Endodermal cell (in vitro differentiated cells): Measurements from ENCODE around the gene ARHGAP12. TPM values are rescaled to one million over a fixed set of nuclear protein-coding genes. Genes with fewer than 3 reads are reported as not detected.

ENCODE experiments used
- DNase-seq: peaks from one replicate; pipeline ENCODE4 v3.0.0-alpha.2; 2017
- H3K27ac ChIP-seq: 2 replicates; pipeline ENCODE4 v1.5.1; 2013; ENCODE audit warnings: mild to moderate bottlenecking, low read depth, low read length, moderate library complexity
- H3K27me3 ChIP-seq: 2 replicates; pipeline ENCODE4 v1.6.1; 2013; ENCODE audit warnings: mild to moderate bottlenecking, low read length, moderate library complexity; ENCODE audit not compliant: insufficient read depth, control insufficient read depth, poor library complexity, severe bottlenecking
- H3K36me3 ChIP-seq: 2 replicates; pipeline ENCODE4 v1.7.0; 2013; ENCODE audit warnings: mild to moderate bottlenecking, low read length, moderate library complexity; ENCODE audit not compliant: control insufficient read depth, insufficient read depth
- H3K4me1 ChIP-seq: one replicate; pipeline ENCODE4 v1.7.0; 2013; ENCODE audit warnings: low read length; ENCODE audit not compliant: control insufficient read depth, insufficient read depth
- H3K4me3 ChIP-seq: 2 replicates; pipeline ENCODE4 v1.5.1; 2013; ENCODE audit warnings: mild to moderate bottlenecking, low read length, moderate library complexity
- H3K9ac ChIP-seq: 2 replicates; pipeline ENCODE4 v1.6.1; 2013; ENCODE audit warnings: mild to moderate bottlenecking, low read length, moderate library complexity; ENCODE audit not compliant: poor library complexity, severe bottlenecking; ENCODE audit errors: extremely low read depth
- H3K9me3 ChIP-seq: 2 replicates; pipeline ENCODE4 v1.6.1; 2013; ENCODE audit warnings: mild to moderate bottlenecking, low read length, moderate library complexity; ENCODE audit not compliant: control insufficient read depth
- H3K27ac Mint-ChIP-seq: 2 replicates; pipeline ENCODE4 v1.8.0; 2020; ENCODE audit warnings: mixed read lengths
- H3K27me3 Mint-ChIP-seq: 2 replicates; pipeline ENCODE4 v1.8.0; 2021; ENCODE audit warnings: mild to moderate bottlenecking, mixed read lengths; ENCODE audit not compliant: insufficient read depth
- H3K36me3 Mint-ChIP-seq: 2 replicates; pipeline ENCODE4 v1.8.0; 2020; ENCODE audit warnings: low read depth, mixed read lengths
- H3K4me1 Mint-ChIP-seq: 2 replicates; pipeline ENCODE4 v1.8.0; 2020; ENCODE audit warnings: mixed read lengths
- H3K4me3 Mint-ChIP-seq: 2 replicates; pipeline ENCODE4 v1.8.0; 2020; ENCODE audit warnings: mild to moderate bottlenecking, moderate library complexity, mixed read lengths
- H3K9me3 Mint-ChIP-seq: 2 replicates; pipeline ENCODE4 v1.8.0; 2020; ENCODE audit warnings: mild to moderate bottlenecking, mixed read lengths
- WGBS, 2 experiments: methylation state at CpG; one replicate each; pipeline versions ENCODE4 v1.1.5 to v1.1.7; 2013; ENCODE audit warnings: missing lambda C conversion rate in 2 of 2, mixed read lengths in 1 of 2; ENCODE audit not compliant: insufficient coverage in 1 of 2, insufficient read length in 1 of 2; 5-methylcytosine and 5-hydroxymethylcytosine counted together
- total RNA-seq, 2 donors: library from RNA; stranded (reverse); fragmentation: NEBNext Ultra II Directional in 1 of 2; extraction: Animal tissue kit (Norgen Biotek cat#: 25700) in 1 of 2; gene quantifications; 2 replicates in 1 of 2; 3 replicates in 1 of 2; pipeline ENCODE4 v1.2.1, GENCODE V29; 2021
- TF ChIP-seq, protein P1 (sequence below): fragments of 200-600 bp; sonication (generic); conservative IDR thresholded peaks from 2 replicates; pipeline ENCODE4 v1.5.0; 2021; ENCODE audit warnings: antibody characterized with exemption, mild to moderate bottlenecking

ARHGAP12 gene
- total RNA-seq, 2 donors from 2014 or later = 49.6 to 49.8 TPM

DNA sequence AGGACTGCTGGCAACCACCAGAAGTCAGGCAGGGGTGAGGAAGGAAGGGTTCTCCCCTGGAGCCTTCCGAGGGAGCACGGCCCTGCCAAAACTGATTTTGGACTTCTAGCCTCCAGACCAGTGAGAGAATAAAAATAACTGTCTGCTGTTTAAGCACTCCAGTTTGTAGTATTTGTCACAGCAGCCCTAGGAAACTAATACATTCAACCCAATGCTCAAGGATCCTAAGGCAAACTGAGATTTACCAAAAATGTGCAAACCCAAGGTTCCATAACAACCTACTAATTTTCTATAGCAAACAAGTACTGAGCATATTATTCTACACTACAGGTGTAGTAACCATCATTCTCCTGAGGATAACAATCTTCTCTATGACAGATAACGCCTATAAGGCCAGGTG is 18.6 kb downstream of the ARHGAP12 start:
- no peak for DNase-seq
- TF ChIP-seq, protein P1, sequence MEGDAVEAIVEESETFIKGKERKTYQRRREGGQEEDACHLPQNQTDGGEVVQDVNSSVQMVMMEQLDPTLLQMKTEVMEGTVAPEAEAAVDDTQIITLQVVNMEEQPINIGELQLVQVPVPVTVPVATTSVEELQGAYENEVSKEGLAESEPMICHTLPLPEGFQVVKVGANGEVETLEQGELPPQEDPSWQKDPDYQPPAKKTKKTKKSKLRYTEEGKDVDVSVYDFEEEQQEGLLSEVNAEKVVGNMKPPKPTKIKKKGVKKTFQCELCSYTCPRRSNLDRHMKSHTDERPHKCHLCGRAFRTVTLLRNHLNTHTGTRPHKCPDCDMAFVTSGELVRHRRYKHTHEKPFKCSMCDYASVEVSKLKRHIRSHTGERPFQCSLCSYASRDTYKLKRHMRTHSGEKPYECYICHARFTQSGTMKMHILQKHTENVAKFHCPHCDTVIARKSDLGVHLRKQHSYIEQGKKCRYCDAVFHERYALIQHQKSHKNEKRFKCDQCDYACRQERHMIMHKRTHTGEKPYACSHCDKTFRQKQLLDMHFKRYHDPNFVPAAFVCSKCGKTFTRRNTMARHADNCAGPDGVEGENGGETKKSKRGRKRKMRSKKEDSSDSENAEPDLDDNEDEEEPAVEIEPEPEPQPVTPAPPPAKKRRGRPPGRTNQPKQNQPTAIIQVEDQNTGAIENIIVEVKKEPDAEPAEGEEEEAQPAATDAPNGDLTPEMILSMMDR = no peak
- H3K4me3 ChIP-seq = no peak overlapping the region
- H3K9me3 ChIP-seq = no peaks in the 10 kb centered on the region
- no peak overlapping the region for H3K27ac ChIP-seq
- no peaks in the 10 kb centered on the region for H3K27me3 ChIP-seq
- H3K9ac ChIP-seq = no peak overlapping the region
- WGBS, 2 experiments = 100% methylated on average over 3 of the region's 3 CpGs; no CpG with 5 or more reads in 1 of the 2 experiments
- Mint-ChIP-seq H3K36me3 (peaks cover 44% of the 10 kb centered on the region), H3K27ac (no peak overlapping the region), H3K27me3 (no peaks in the 10 kb centered on the region), H3K4me3 (no peak overlapping the region), H3K4me1 (peaks cover 38% of the 10 kb centered on the region), H3K9me3 (no peaks in the 10 kb centered on the region)
- peaks cover 43% of the 10 kb centered on the region for H3K36me3 ChIP-seq
- peaks cover 11% of the 10 kb centered on the region for H3K4me1 ChIP-seq

DNA sequence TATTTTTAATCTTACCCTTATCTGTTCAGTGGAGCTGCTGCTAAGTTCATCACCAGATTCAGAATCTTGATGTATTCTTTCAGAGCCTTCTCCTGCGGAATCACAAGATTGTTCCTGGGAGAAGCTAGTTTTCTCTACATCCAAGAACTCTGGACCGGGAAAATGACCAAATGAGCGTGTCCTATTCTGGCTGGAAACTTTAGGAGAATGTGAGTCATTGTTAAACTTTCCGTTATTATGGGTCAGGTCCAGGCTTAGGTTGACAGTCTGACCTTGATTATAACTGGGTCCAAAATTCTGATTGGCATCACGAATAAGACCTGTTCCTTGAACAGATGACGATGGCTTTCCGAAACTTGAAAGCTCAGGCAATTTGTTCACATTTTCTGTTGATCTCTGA is 20.5 kb downstream of the ARHGAP12 start:
- TF ChIP-seq, protein P1 = no peak

DNA sequence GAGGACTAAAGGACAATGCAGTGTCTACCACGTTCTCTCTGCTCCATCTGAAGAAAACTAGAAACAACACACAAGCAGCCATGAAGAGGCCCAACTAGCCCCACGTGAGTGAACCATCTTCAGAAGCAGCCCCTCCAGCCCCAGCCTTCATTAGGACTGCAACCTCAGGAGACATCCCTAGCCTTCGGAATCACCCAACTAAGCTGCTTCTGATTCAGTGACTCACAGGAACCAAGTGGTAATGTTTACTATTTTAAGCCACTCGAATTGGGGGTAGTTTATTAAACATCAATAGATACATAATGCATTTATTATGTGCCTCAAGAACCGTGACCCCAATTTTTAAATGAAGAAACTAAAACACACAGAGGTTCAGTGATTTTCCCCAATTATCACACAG is 22.6 kb downstream of the ARHGAP12 start:
- no peak overlapping the region for H3K4me3 Mint-ChIP-seq
- peaks cover 77% of the 10 kb centered on the region for H3K36me3 ChIP-seq

More for the DNA sequence above, 20.5 kb downstream of the ARHGAP12 start:
- H3K27ac ChIP-seq = no peak overlapping the region
- Mint-ChIP-seq H3K4me1 (peaks cover 27% of the 10 kb centered on the region), H3K36me3 (peaks cover 61% of the 10 kb centered on the region), H3K27ac (no peak overlapping the region), H3K27me3 (no peaks in the 10 kb centered on the region), H3K4me3 (no peak overlapping the region), H3K9me3 (peaks cover 3% of the 10 kb centered on the region)
- H3K36me3 ChIP-seq = peaks cover 56% of the 10 kb centered on the region
- 95 to 96% methylated on average over 7 of the region's 7 CpGs for WGBS, 2 experiments
- peaks cover 10% of the 10 kb centered on the region for H3K9me3 ChIP-seq
- no peak overlapping the region for H3K4me3 ChIP-seq
- H3K4me1 ChIP-seq = peaks cover 10% of the 10 kb centered on the region
- no peaks in the 10 kb centered on the region for H3K27me3 ChIP-seq
- H3K9ac ChIP-seq = no peak overlapping the region
- no peak for DNase-seq

More for the DNA sequence above, 22.6 kb downstream of the ARHGAP12 start:
- Histone ChIP-seq H3K4me1 (no peaks in the 10 kb centered on the region), H3K4me3 (no peak overlapping the region), H3K27me3 (no peaks in the 10 kb centered on the region), H3K9me3 (peaks cover 31% of the 10 kb centered on the region), H3K27ac (no peak overlapping the region), H3K9ac (no peak overlapping the region)
- H3K36me3 Mint-ChIP-seq = peaks cover 78% of the 10 kb centered on the region
- TF ChIP-seq, protein P1 = no peak
- peaks cover 10% of the 10 kb centered on the region for H3K9me3 Mint-ChIP-seq
- peak overlapping the region; percentile 29 for H3K27ac Mint-ChIP-seq
- H3K4me1 Mint-ChIP-seq = peaks cover 8% of the 10 kb centered on the region
- no peaks in the 10 kb centered on the region for H3K27me3 Mint-ChIP-seq
- no peak for DNase-seq
- WGBS, 2 experiments = 91 to 94% methylated on average over 3 to 4 of the region's 5 CpGs
